HEK293T (cell line): ENCODE measurements around the gene NOS1.

Experiments
- CTCF ChIA-PET: fragments of 350-600 bp; formaldehyde crosslinking; extraction: SDS; loops from one replicate; lab custom pipeline; 2021; ENCODE audit warnings: antibody characterized with exemption, inconsistent platforms; lab: Yijun Ruan, JAX
- POLR2A ChIA-PET: fragments of 350-600 bp; formaldehyde crosslinking; extraction: SDS; loops from one replicate; lab custom pipeline; 2020; ENCODE audit warnings: antibody characterized with exemption, inconsistent platforms; lab: Yijun Ruan, JAX
- DNase-seq: peaks from one replicate; pipeline ENCODE4 v3.0.0; 2012; ENCODE audit warnings: mixed read lengths; ENCODE audit errors: extremely low spot score
- ARNT ChIP-seq: fragments of 450-650 bp; IDR thresholded peaks from 2 replicates; pipeline ENCODE4 v1.6.1; 2017; ENCODE audit warnings: mild to moderate bottlenecking
- BHLHE40 ChIP-seq: fragments of 450-650 bp; IDR thresholded peaks from 2 replicates; pipeline ENCODE4 v1.6.1; 2016; ENCODE audit warnings: mild to moderate bottlenecking, moderate library complexity, borderline replicate concordance
- CTBP1 ChIP-seq: fragments of 450-650 bp; IDR thresholded peaks from 2 replicates; pipeline ENCODE4 v1.6.1; 2016; ENCODE audit warnings: borderline replicate concordance
- ELF4 ChIP-seq: fragments of 450-650 bp; IDR thresholded peaks from 2 replicates; pipeline ENCODE4 v1.6.1; 2017; ENCODE audit warnings: antibody characterized with exemption
- FOXA1 ChIP-seq: fragments of 450-650 bp; IDR thresholded peaks from 2 replicates; pipeline ENCODE4 v1.6.1; 2016; ENCODE audit warnings: mild to moderate bottlenecking
- FOXK2 ChIP-seq: fragments of 450-650 bp; IDR thresholded peaks from 2 replicates; pipeline ENCODE4 v1.6.1; 2016; ENCODE audit warnings: mild to moderate bottlenecking
- FOXM1 ChIP-seq: fragments of 450-650 bp; IDR thresholded peaks from 2 replicates; pipeline ENCODE4 v1.6.1; 2017; ENCODE audit warnings: mild to moderate bottlenecking, borderline replicate concordance
- HDGF ChIP-seq: fragments of 450-650 bp; IDR thresholded peaks from 2 replicates; pipeline ENCODE4 v1.6.1; 2017; ENCODE audit warnings: antibody characterized with exemption, borderline replicate concordance
- L3MBTL2 ChIP-seq: fragments of 450-650 bp; conservative IDR thresholded peaks from 2 replicates; pipeline ENCODE4 v1.6.1; 2016; ENCODE audit warnings: mild to moderate bottlenecking
- LEF1 ChIP-seq: fragments of 450-650 bp; IDR thresholded peaks from 2 replicates; pipeline ENCODE4 v1.6.1; 2017; ENCODE audit warnings: mild to moderate bottlenecking, borderline replicate concordance
- NFRKB ChIP-seq: fragments of 450-650 bp; IDR thresholded peaks from 2 replicates; pipeline ENCODE4 v1.6.1; 2016; ENCODE audit warnings: mild to moderate bottlenecking, moderate library complexity
- PKNOX1 ChIP-seq: fragments of 450-650 bp; IDR thresholded peaks from 2 replicates; pipeline ENCODE4 v1.6.1; 2016
- SP1 ChIP-seq: fragments of 450-650 bp; IDR thresholded peaks from 2 replicates; pipeline ENCODE4 v1.6.1; 2017
- SUZ12 ChIP-seq: fragments of 450-650 bp; IDR thresholded peaks from 2 replicates; pipeline ENCODE4 v1.6.1; 2016; ENCODE audit warnings: mild to moderate bottlenecking
- TARDBP ChIP-seq: fragments of 450-650 bp; IDR thresholded peaks from 2 replicates; pipeline ENCODE4 v1.6.1; 2016
- ZNF384 ChIP-seq: fragments of 450-650 bp; IDR thresholded peaks from 2 replicates; pipeline ENCODE4 v1.6.1; 2016

Gene NOS1

GRCh38 chr12:117293510-117293909 lies 67.9 kb downstream of the NOS1 start:
- POLR2A ChIA-PET: no interaction called here
- no peak for DNase-seq
- CTCF ChIA-PET: no interaction called here
- no peak for TF ChIP-seq LEF1

DNA sequence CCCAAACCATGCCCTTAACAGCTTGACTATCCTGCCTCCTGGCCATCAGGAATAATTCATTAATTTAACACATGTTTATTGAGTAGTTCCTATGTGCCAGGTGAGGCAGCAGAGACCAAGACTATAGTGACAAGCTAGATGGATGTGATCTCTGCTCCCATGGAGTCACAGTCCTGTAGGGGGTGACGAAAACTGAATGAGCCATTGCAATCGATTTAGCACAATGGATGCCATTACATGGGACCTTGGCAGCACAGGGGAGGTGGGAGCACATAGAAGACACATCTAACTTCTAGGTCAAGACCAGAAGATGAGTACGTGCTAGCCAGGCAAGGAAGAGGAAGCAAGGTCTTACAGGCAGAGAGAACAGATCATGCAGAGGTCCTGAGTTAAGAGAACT lies 68.7 kb downstream of the NOS1 start:
- DNase-seq: no peak
- TF ChIP-seq FOXK2: no peak
- TF ChIP-seq TARDBP: no peak
- no peak for TF ChIP-seq ELF4
- TF ChIP-seq FOXM1: no peak
- TF ChIP-seq NFRKB: no peak
- no peak for TF ChIP-seq L3MBTL2
- TF ChIP-seq PKNOX1: no peak
- TF ChIP-seq CTBP1: no peak
- TF ChIP-seq ARNT: no peak
- no peak for TF ChIP-seq LEF1
- TF ChIP-seq SP1: no peak
- TF ChIP-seq HDGF: no peak
- no peak for TF ChIP-seq SUZ12
- TF ChIP-seq FOXA1: no peak
- no peak for TF ChIP-seq ZNF384
- TF ChIP-seq BHLHE40: no peak
- ChIA-PET POLR2A (no interaction called here), CTCF (interaction anchor here (0.6 kb wide), 1 partner anchor 35 kb away, joined by 6 read pairs; no protein-coding TSS in a partner anchor)

GRCh38 chr12:117284140-117284539 lies 77.3 kb downstream of the NOS1 start:
- POLR2A ChIA-PET: no interaction called here
- no peak for DNase-seq
- CTCF ChIA-PET: no interaction called here

GRCh38 chr12:117282490-117282889 lies 78.9 kb downstream of the NOS1 start:
- ChIA-PET POLR2A (no interaction called here), CTCF (no interaction called here)
- no peak for DNase-seq
- TF ChIP-seq TARDBP (no peak), SUZ12 (no peak)

More at GRCh38 chr12:117284140-117284539, 77.3 kb downstream of the NOS1 start:
- no peak for TF ChIP-seq ELF4
- TF ChIP-seq L3MBTL2: no peak
- no peak for TF ChIP-seq TARDBP
- no peak for TF ChIP-seq ARNT

- ChIA-PET POLR2A (no interaction called here), CTCF (no interaction called here)
- TF ChIP-seq CTBP1 (no peak), FOXM1 (no peak)
- no peak for DNase-seq
These were observed 81.3 kb downstream of the NOS1 start for GRCh38 chr12:117280019-117280680.

DNA sequence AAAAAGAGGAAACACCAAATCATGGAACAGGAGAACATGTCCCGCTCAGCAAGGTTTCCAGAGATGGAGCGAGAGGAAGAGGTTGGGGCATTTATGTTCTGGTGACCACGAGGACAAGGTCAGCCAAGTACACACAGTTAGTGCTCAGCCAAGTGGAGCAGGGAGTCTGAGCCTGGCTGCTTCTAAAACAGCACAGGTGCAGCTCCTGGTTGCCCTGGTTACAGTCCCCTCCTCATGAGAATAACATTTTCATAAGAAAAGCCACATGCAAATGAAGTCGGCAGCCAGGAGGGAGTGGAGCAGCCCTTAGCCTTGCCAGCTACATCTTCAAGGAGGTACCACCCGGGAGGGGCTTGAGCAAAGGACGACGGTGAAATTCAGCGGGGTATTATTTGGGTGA lies 81.8 kb downstream of the NOS1 start:
- CTCF ChIA-PET: no interaction called here
- POLR2A ChIA-PET: no interaction called here
- no peak for DNase-seq
- TF ChIP-seq CTBP1: no peak
- TF ChIP-seq FOXK2: no peak
- TF ChIP-seq FOXM1: no peak
- TF ChIP-seq ARNT: no peak

- no peak for DNase-seq
- ChIA-PET POLR2A (no interaction called here), CTCF (interaction anchor here (1.7 kb wide), 1 partner anchor 15 kb away, joined by 3 read pairs; no protein-coding TSS in a partner anchor)
- no peak for TF ChIP-seq TARDBP
- no peak for TF ChIP-seq PKNOX1
- TF ChIP-seq LEF1: no peak
- no peak for TF ChIP-seq FOXK2
- TF ChIP-seq ELF4: no peak
- TF ChIP-seq SP1: no peak
- no peak for TF ChIP-seq ARNT
- TF ChIP-seq ZNF384: no peak
- no peak for TF ChIP-seq FOXA1
These were observed 83.6 kb downstream of the NOS1 start for GRCh38 chr12:117277875-117278274.

DNA sequence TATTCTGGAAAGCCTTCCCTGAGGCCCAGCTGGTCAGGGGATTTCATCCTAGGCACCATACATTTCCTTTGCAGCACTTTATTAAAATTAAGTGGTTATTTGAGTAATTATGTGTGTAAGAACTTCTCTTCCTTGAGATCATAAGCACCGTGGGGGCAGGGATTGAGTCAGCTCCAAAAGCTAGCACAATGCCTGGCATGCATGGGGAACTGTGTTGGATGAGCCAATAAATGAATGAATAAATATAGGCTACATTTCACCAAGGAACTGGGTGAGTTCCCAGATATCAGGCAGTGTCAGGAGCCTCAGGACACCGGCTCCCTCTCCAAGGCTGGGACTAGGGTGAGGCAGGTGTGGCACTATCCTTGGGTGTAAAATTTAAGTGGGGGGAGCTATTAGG lies 88.3 kb downstream of the NOS1 start:
- no peak for DNase-seq
- TF ChIP-seq HDGF (no peak), BHLHE40 (no peak), NFRKB (no peak)
- ChIA-PET POLR2A (no interaction called here), CTCF (no interaction called here)

DNA sequence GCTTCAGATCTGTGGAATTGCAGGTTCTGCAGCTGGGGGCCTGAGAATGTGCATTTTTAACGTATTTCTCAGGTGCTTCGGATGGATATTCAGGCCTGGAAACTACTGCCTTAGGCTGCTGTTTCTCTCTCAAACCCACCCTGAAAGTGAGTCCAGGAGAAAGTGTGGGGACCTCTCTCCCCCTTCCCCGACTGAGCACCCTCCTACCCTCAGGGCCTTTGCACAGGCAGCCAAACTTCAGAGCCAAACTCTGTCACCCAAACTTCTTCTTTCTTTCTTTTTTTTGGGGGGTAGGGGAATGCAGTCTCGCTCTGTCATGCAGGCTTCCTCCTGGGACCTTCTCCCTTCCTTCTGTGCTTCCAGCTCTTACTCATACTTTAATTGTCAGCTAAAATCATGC lies 88.7 kb downstream of the NOS1 start:
- no peak for DNase-seq
- ChIA-PET POLR2A (no interaction called here), CTCF (no interaction called here)
- TF ChIP-seq SP1: no peak
- TF ChIP-seq FOXA1: no peak
- TF ChIP-seq SUZ12: no peak
- TF ChIP-seq CTBP1: no peak
- TF ChIP-seq ARNT: no peak
- no peak for TF ChIP-seq LEF1
- TF ChIP-seq HDGF: no peak
- TF ChIP-seq L3MBTL2: no peak
- no peak for TF ChIP-seq TARDBP
